Stimulated activated CD4-positive, alpha-beta T cell treated with anti-CD3 and anti-CD28 coated beads, Interleukin-12 subunit alpha, Interleukin-12 subunit beta, amount 100 ng/mL, for 4 hours (primary cell): Measurements from ENCODE around the gene TBL1Y.
"Not testable (repeated sequence)": the region's sequence is repeated elsewhere in the genome, so short reads cannot be mapped to it uniquely, and the experiment has no call there.

Source experiments
- DNase-seq: peaks from one replicate; pipeline ENCODE4 v3.0.0-alpha.2; 2020

TBL1Y gene

GRCh38 chrY:6910372-6911252 lies at the start of gene TBL1Y:
Gene TBL1Y (plus strand): TSS chrY:6910697. CDS start chrY:7025085, 114,388 bp downstream.
- DNase-seq = no peak

GRCh38 chrY:6894496-6894895 lies 16.0 kb upstream of the TBL1Y start:
- no peak for DNase-seq

- no peak for DNase-seq
Measured at GRCh38 chrY:6895236-6895635, 15.3 kb upstream of the TBL1Y start.

GRCh38 chrY:6902116-6902515 lies 8.4 kb upstream of the TBL1Y start:
- not testable (repeated sequence) for DNase-seq

GRCh38 chrY:6907591-6907990 lies 2.9 kb upstream of the TBL1Y start:
- no peak for DNase-seq

GRCh38 chrY:6908021-6908420 lies 2.5 kb upstream of the TBL1Y start:
- DNase-seq = not testable (repeated sequence)

- DNase-seq = no peak
Measured at GRCh38 chrY:6909118-6909521, 1.4 kb upstream of the TBL1Y start.

GRCh38 chrY:6909856-6910255 lies 641 bp upstream of the TBL1Y start:
- no peak for DNase-seq

GRCh38 chrY:6911253-6911881 lies 870 bp downstream of the TBL1Y start, which contains the start of gene AMELY:
Gene AMELY (minus strand): TSS chrY:6911752. CDS start chrY:6872608, 39,144 bp downstream.
- no peak for DNase-seq

- no peak for DNase-seq
Measured at GRCh38 chrY:6913362-6913761, 2.9 kb downstream of the TBL1Y start.

GRCh38 chrY:6921061-6921460 lies 10.6 kb downstream of the TBL1Y start:
- no peak for DNase-seq

GRCh38 chrY:6928265-6928664 lies 17.8 kb downstream of the TBL1Y start:
- no peak for DNase-seq

- no peak for DNase-seq
Measured at GRCh38 chrY:6929237-6929636, 18.7 kb downstream of the TBL1Y start.

GRCh38 chrY:6931779-6932396 lies 21.4 kb downstream of the TBL1Y start:
- no peak for DNase-seq

- DNase-seq = no peak
Measured at GRCh38 chrY:6935497-6935896, 25.0 kb downstream of the TBL1Y start.

- no peak for DNase-seq
Measured at GRCh38 chrY:6947695-6948094, 37.2 kb downstream of the TBL1Y start.

- DNase-seq = no peak
Measured at GRCh38 chrY:6948378-6948777, 37.9 kb downstream of the TBL1Y start.

GRCh38 chrY:6949947-6950346 lies 39.5 kb downstream of the TBL1Y start:
- DNase-seq = no peak

GRCh38 chrY:6964732-6965131 lies 54.2 kb downstream of the TBL1Y start:
- DNase-seq = peak; percentile 1

- DNase-seq = no peak
Measured at GRCh38 chrY:6966521-6966920, 56.0 kb downstream of the TBL1Y start.

- DNase-seq = no peak
Measured at GRCh38 chrY:6967736-6968135, 57.2 kb downstream of the TBL1Y start.

GRCh38 chrY:6968191-6968590 lies 57.7 kb downstream of the TBL1Y start:
- no peak for DNase-seq

GRCh38 chrY:6972271-6972887 lies 61.9 kb downstream of the TBL1Y start:
- no peak for DNase-seq
